CD4-positive, alpha-beta T cell (primary cell): ENCODE measurements around the gene NLRP12. TPM values are rescaled to one million over a fixed set of nuclear protein-coding genes. Genes with fewer than 3 reads are reported as not detected.
"Not testable (repeated sequence)": the region's sequence is repeated elsewhere in the genome, so short reads cannot be mapped to it uniquely, and the experiment has no call there.

Source experiments
- ATAC-seq: fragments of 200-7000 bp; cut with Tn5 transposase; one replicate; pipeline ENCODE4 v1.10.0; 2022; ENCODE audit warnings: mild to moderate bottlenecking; ENCODE audit not compliant: poor library complexity
- CTCF ChIA-PET: fragments of 350-600 bp; sonication (Branson Sonifier 250); formaldehyde crosslinking; loops from one replicate; lab custom pipeline; 2021; ENCODE audit warnings: antibody characterized with exemption, inconsistent platforms; lab: Charles Lee
- POLR2A ChIA-PET: fragments of 350-600 bp; sonication (Branson Sonifier 250); formaldehyde crosslinking; loops from one replicate; lab custom pipeline; 2021; ENCODE audit warnings: antibody characterized with exemption, inconsistent platforms; lab: Charles Lee
- DNase-seq, 14 experiments: peaks; one replicate each; pipeline ENCODE4 v3.0.0-alpha.2; 2013 to 2020; ENCODE audit warnings: mixed read lengths in 2 of 14
- H3K27ac ChIP-seq, 2 donors: one replicate each; pipeline versions ENCODE4 v1.5.1 to v1.7.0; 2013; ENCODE audit warnings: low read length in 2 of 2, low read depth in 1 of 2, mild to moderate bottlenecking in 1 of 2
- H3K27me3 ChIP-seq, 2 experiments: 1 replicate in 1 of 2; 2 replicates in 1 of 2; pipeline versions ENCODE4 v1.6.1 to v1.7.0; 2013; ENCODE audit warnings: low read length in 2 of 2, control low read depth in 1 of 2, mild to moderate bottlenecking in 1 of 2, moderate library complexity in 1 of 2; ENCODE audit not compliant: insufficient read depth in 2 of 2, control insufficient read depth in 1 of 2
- H3K36me3 ChIP-seq: one replicate; pipeline ENCODE4 v1.6.1; 2013; ENCODE audit warnings: low read length, control low read depth; ENCODE audit not compliant: insufficient read depth
- H3K4me1 ChIP-seq: one replicate; pipeline ENCODE4 v1.6.1; 2013; ENCODE audit warnings: low read length, control low read depth; ENCODE audit not compliant: insufficient read depth
- H3K4me3 ChIP-seq: one replicate; pipeline ENCODE4 v1.5.1; 2013; ENCODE audit warnings: mild to moderate bottlenecking, low read length, moderate library complexity
- H3K9me3 ChIP-seq, 2 experiments: 1 replicate in 1 of 2; 2 replicates in 1 of 2; pipeline versions ENCODE4 v1.6.1 to v1.7.0; 2013; ENCODE audit warnings: low read length in 2 of 2, mild to moderate bottlenecking in 2 of 2, control low read depth in 1 of 2, moderate library complexity in 1 of 2; ENCODE audit not compliant: control insufficient read depth in 1 of 2, insufficient read depth in 1 of 2
- H3K27ac Mint-ChIP-seq: one replicate; pipeline ENCODE4 v1.8.0; 2020; ENCODE audit warnings: mixed read lengths
- H3K27me3 Mint-ChIP-seq: one replicate; pipeline ENCODE4 v1.8.0; 2021; ENCODE audit warnings: mixed read lengths
- H3K36me3 Mint-ChIP-seq: one replicate; pipeline ENCODE4 v1.8.0; 2021; ENCODE audit warnings: low read depth, mixed read lengths
- H3K4me1 Mint-ChIP-seq: one replicate; pipeline ENCODE4 v1.8.0; 2021; ENCODE audit warnings: low read depth, mixed read lengths
- H3K4me3 Mint-ChIP-seq: one replicate; pipeline ENCODE4 v1.8.0; 2020; ENCODE audit warnings: mild to moderate bottlenecking, mixed read lengths
- H3K9me3 Mint-ChIP-seq: one replicate; pipeline ENCODE4 v1.8.0; 2020; ENCODE audit warnings: mixed read lengths
- CTCF ChIP-seq: fragments of 200-600 bp; IDR thresholded peaks from one replicate; pipeline ENCODE4 v1.8.0; 2022; ENCODE audit warnings: antibody characterized with exemption, mild to moderate bottlenecking
- intact Hi-C, 2 experiments: fragments of 100-400 bp; cut with DNase I in 1 of 2; cut with micrococcal nuclease in 1 of 2; formaldehyde crosslinking; loops; one replicate each; pipeline versions ENCODE4 v1.15.1 to v1.9.0; 2023 to 2025; cut with DNase I, micrococcal nuclease
- total RNA-seq, 174 experiments: library from RNA in 2 of 174; stranded (reverse) in 2 of 174; gene quantifications; one replicate each; pipeline ENCODE4 v1.2.3 and lab custom pipeline; 2021 to 2026

Gene NLRP12
- total RNA-seq, 2 experiments from 2014 or later: 0.08 TPM; not detected in 1

- no peak overlapping the region for H3K4me3 ChIP-seq
- Mint-ChIP-seq H3K27me3 (peaks cover 7% of the 10 kb centered on the region), H3K36me3 (no peaks in the 10 kb centered on the region), H3K4me3 (no peak overlapping the region), H3K4me1 (no peaks in the 10 kb centered on the region), H3K9me3 (no peaks in the 10 kb centered on the region), H3K27ac (no peak overlapping the region)
- no peak for DNase-seq
- no peaks in the 10 kb centered on the region for H3K27me3 ChIP-seq
- H3K36me3 ChIP-seq: no peaks in the 10 kb centered on the region
- H3K27ac ChIP-seq: no peak overlapping the region
- ATAC-seq: no peak
- TF ChIP-seq CTCF: no peak
- no peaks in the 10 kb centered on the region for H3K4me1 ChIP-seq
- ChIA-PET POLR2A (no interaction called here), CTCF (interaction anchor here (1.2 kb wide), 1 partner anchor 19 kb away, joined by 4 read pairs; no protein-coding TSS in a partner anchor)
- intact Hi-C loops: loop anchor here (5.0 kb wide), 2 partner anchors 248 to 258 kb away; no protein-coding TSS in a partner anchor
- no peaks in the 10 kb centered on the region for H3K9me3 ChIP-seq
Measured at GRCh38 chr19:53773999-53774398, 50.1 kb downstream of the NLRP12 start.

GRCh38 chr19:53772943-53773342 lies 51.2 kb downstream of the NLRP12 start:
- intact Hi-C loops: loop anchor here (5.0 kb wide), 2 partner anchors 249 to 259 kb away; no protein-coding TSS in a partner anchor
- ATAC-seq: no peak

GRCh38 chr19:53771144-53771543 lies 53.0 kb downstream of the NLRP12 start:
- ATAC-seq (no peak), DNase-seq (no peak)
- ChIA-PET POLR2A (no interaction called here), CTCF (no interaction called here)
- no peaks in the 10 kb centered on the region for H3K4me1 Mint-ChIP-seq
- Histone ChIP-seq H3K4me1 (no peaks in the 10 kb centered on the region), H3K4me3 (no peak overlapping the region), H3K9me3 (peaks cover 0 to 5% of the 10 kb centered on the region in 2 experiments), H3K27ac (no peak overlapping the region), H3K36me3 (no peaks in the 10 kb centered on the region), H3K27me3 (no peaks in the 10 kb centered on the region)
- no peak overlapping the region for H3K4me3 Mint-ChIP-seq
- TF ChIP-seq CTCF: no peak
- H3K27me3 Mint-ChIP-seq: peaks cover 11% of the 10 kb centered on the region
- intact Hi-C loops: loop anchor here (5.0 kb wide), 2 partner anchors 251 to 261 kb away; no protein-coding TSS in a partner anchor
- H3K27ac Mint-ChIP-seq: no peak overlapping the region
- no peaks in the 10 kb centered on the region for H3K9me3 Mint-ChIP-seq
- no peaks in the 10 kb centered on the region for H3K36me3 Mint-ChIP-seq

More at GRCh38 chr19:53772943-53773342, 51.2 kb downstream of the NLRP12 start:
- Histone ChIP-seq H3K27ac (no peak overlapping the region), H3K9me3 (no peaks in the 10 kb centered on the region), H3K27me3 (no peaks in the 10 kb centered on the region), H3K4me1 (no peaks in the 10 kb centered on the region), H3K36me3 (no peaks in the 10 kb centered on the region), H3K4me3 (no peak overlapping the region)
- CTCF ChIA-PET: no interaction called here
- POLR2A ChIA-PET: no interaction called here
- Mint-ChIP-seq H3K36me3 (no peaks in the 10 kb centered on the region), H3K9me3 (no peaks in the 10 kb centered on the region), H3K27me3 (peaks cover 7% of the 10 kb centered on the region), H3K27ac (no peak overlapping the region), H3K4me3 (no peak overlapping the region), H3K4me1 (no peaks in the 10 kb centered on the region)
- DNase-seq: peak in 12 of 14 experiments; percentile 10 to 73 (median 32)
- peak; percentile 69 for TF ChIP-seq CTCF

- H3K4me3 ChIP-seq, H3K36me3 ChIP-seq, H3K36me3 Mint-ChIP-seq, ATAC-seq, H3K9me3 Mint-ChIP-seq, H3K27ac ChIP-seq, H3K4me1 ChIP-seq, DNase-seq, H3K4me1 Mint-ChIP-seq, H3K27ac Mint-ChIP-seq, H3K27me3 ChIP-seq, CTCF ChIA-PET, POLR2A ChIA-PET, H3K9me3 ChIP-seq, H3K4me3 Mint-ChIP-seq: not testable (repeated sequence)
- H3K27me3 Mint-ChIP-seq: peaks cover 19% of the 10 kb centered on the region
- intact Hi-C loops: loop anchor here (5.0 kb wide), 2 partner anchors 252 to 262 kb away; no protein-coding TSS in a partner anchor
Measured at GRCh38 chr19:53769696-53770309, 54.3 kb downstream of the NLRP12 start.
